MCF 10A (cell line): ENCODE measurements around the gene C8G. TPM values are rescaled to one million over a fixed set of nuclear protein-coding genes. Genes with fewer than 3 reads are reported as not detected.

ENCODE experiments used
- BruUV-seq: library from RNA; stranded (reverse); fragments of 400-500 nt; replicated peaks from 2 replicates; lab custom pipeline; 2021; lab: Mats Ljungman, UMichigan
- CTCF ChIA-PET: fragments of 300-600 bp; sonication (Branson Sonifier 250); formaldehyde crosslinking; extraction: SDS; loops from one replicate; lab custom pipeline; 2021; ENCODE audit warnings: antibody characterized with exemption, inconsistent platforms; lab: Yijun Ruan, JAX
- POLR2A ChIA-PET: fragments of 300-600, 350-650 bp; sonication (Branson Sonifier 250); formaldehyde crosslinking; extraction: SDS; loops from one replicate; lab custom pipeline; 2020; ENCODE audit warnings: antibody characterized with exemption, inconsistent platforms; lab: Yijun Ruan, JAX
- DNase-seq: peaks from one replicate; pipeline ENCODE4 v3.0.0-alpha.2; 2018; ENCODE audit not compliant: unreplicated experiment
- H3K27ac Mint-ChIP-seq: one replicate; pipeline ENCODE4 v1.8.0; 2022; ENCODE audit warnings: mild to moderate bottlenecking, low read depth, mixed read lengths; ENCODE audit not compliant: unreplicated experiment
- H3K27me3 Mint-ChIP-seq: one replicate; pipeline ENCODE4 v1.8.0; 2022; ENCODE audit warnings: mixed read lengths; ENCODE audit not compliant: insufficient read depth, unreplicated experiment
- H3K36me3 Mint-ChIP-seq: one replicate; pipeline ENCODE4 v1.8.0; 2022; ENCODE audit warnings: mild to moderate bottlenecking, moderate library complexity, mixed read lengths; ENCODE audit not compliant: insufficient read depth, unreplicated experiment
- H3K4me1 Mint-ChIP-seq: one replicate; pipeline ENCODE4 v1.8.0; 2022; ENCODE audit warnings: mixed read lengths; ENCODE audit not compliant: insufficient read depth, unreplicated experiment
- H3K4me3 Mint-ChIP-seq: one replicate; pipeline ENCODE4 v1.8.0; 2022; ENCODE audit warnings: mild to moderate bottlenecking, moderate library complexity, mixed read lengths; ENCODE audit not compliant: unreplicated experiment
- H3K9me3 Mint-ChIP-seq: one replicate; pipeline ENCODE4 v1.8.0; 2022; ENCODE audit warnings: mixed read lengths; ENCODE audit not compliant: unreplicated experiment
- intact Hi-C: fragments of 100-400 bp; cut with micrococcal nuclease; formaldehyde crosslinking; loops from 2 replicates; pipeline ENCODE4 v1.14.1; 2022
- total RNA-seq: library from RNA; stranded (reverse); gene quantifications from 2 replicates; pipeline ENCODE4 v1.2.3, GENCODE V29; 2022
- TF ChIP-seq, protein P1 (sequence below): fragments of 200-600 bp; IDR thresholded peaks from one replicate; pipeline ENCODE4 v1.8.0; 2022; ENCODE audit warnings: antibody characterized with exemption, mild to moderate bottlenecking; ENCODE audit not compliant: unreplicated experiment

Gene C8G
- total RNA-seq, 1 experiment from 2014 or later, result 1.0 TPM

DNA sequence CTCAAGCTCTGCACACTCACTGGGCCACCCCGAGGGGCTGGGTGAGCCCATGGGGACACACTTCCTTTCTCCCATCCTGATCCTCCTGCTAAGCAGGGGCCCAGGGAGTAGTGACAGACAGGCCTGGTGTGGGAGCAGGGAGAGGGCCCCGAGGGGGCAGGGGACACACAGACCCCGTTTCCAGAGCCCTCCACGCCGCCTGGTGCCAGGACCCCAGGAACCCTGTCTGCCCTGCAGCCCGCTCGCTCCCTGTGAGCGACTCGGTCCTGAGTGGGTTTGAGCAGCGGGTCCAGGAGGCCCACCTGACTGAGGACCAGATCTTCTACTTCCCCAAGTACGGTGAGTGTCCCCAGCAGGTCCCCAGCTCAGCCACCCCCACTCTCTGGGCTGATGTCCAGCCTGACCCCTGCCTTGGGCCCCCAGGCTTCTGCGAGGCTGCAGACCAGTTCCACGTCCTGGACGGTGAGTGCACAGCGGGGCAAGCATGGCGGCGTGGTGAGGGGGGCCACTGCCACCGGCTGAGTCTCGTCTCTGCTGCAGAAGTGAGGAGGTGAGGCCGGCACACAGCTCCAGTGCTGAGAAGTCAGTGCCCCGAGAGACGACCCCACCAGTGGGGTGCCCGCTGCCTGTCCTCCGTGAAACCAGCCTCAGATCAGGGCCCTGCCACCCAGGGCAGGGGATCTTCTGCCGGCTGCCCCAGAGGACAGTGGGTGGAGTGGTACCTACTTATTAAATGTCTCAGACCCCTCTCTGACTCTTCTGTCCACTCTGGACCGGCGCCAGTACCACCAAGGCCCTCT lies 1.4 kb downstream of the C8G start:
- Mint-ChIP-seq H3K36me3 (peaks cover 13% of the 10 kb centered on the region), H3K4me1 (no peaks in the 10 kb centered on the region), H3K27ac (no peak overlapping the region), H3K27me3 (no peaks in the 10 kb centered on the region), H3K9me3 (no peaks in the 10 kb centered on the region), H3K4me3 (no peak overlapping the region)
- no peak for DNase-seq
- TF ChIP-seq, protein P1, sequence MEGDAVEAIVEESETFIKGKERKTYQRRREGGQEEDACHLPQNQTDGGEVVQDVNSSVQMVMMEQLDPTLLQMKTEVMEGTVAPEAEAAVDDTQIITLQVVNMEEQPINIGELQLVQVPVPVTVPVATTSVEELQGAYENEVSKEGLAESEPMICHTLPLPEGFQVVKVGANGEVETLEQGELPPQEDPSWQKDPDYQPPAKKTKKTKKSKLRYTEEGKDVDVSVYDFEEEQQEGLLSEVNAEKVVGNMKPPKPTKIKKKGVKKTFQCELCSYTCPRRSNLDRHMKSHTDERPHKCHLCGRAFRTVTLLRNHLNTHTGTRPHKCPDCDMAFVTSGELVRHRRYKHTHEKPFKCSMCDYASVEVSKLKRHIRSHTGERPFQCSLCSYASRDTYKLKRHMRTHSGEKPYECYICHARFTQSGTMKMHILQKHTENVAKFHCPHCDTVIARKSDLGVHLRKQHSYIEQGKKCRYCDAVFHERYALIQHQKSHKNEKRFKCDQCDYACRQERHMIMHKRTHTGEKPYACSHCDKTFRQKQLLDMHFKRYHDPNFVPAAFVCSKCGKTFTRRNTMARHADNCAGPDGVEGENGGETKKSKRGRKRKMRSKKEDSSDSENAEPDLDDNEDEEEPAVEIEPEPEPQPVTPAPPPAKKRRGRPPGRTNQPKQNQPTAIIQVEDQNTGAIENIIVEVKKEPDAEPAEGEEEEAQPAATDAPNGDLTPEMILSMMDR, result no peak
- BruUV-seq, result no TSS peak
- intact Hi-C loops, result loop anchor here (10.0 kb wide), 1 partner anchor 102 kb away; the partner anchor contains the start of genes AJM1 and PHPT1
- ChIA-PET CTCF (interaction anchor here (0.5 to 2.2 kb wide), 7 partner anchors 50 to 381 kb away, joined by 3 to 27 read pairs (median 3); partner anchors contain the start of genes ABCA2 and CLIC3), POLR2A (no interaction called here)

DNA sequence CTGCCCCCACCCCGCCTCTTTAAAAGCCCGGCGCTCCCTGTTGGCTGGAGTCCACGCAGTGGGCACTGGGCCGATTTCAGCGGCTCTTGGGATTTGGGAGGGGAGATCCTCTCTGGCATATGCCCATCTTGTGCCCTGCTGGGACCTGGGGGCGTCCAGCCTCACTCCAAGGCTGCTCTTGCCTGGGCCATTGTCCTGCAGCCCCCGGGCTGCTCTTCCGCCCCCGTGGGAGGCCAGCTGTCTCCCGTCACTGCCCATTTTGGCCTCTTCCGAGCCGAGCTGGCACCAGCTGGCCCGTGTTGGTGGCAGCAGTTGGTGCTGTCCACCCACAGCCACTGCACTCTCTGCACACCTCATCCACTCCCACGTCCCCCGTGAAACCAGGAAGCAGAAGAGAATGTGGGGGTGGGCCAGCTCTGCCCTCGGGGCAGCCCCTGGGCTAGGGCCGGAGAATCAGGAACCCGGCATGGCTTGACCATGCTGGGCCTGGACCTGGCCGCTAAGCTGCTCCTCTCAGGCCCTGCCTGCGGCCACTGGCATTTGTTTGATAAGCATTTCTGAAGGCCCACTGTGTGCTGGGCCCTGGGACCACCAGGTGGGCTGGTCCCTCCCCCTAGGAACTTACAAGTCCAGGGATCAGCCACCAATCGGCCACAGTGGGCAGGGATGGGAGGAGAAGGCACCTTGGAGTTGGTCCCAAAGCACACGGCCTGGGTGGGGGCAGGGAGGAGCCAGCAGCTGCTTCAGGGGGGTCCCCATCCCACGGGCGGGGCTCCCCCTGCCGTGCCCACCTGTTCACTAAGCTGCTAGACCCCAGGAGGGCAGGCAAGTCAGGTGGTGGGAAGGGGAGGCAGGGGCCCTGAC lies 2.2 kb downstream of the C8G start:
- no peaks in the 10 kb centered on the region for H3K4me1 Mint-ChIP-seq
- TF ChIP-seq, protein P1, result no peak
- ChIA-PET CTCF (interaction anchor here (0.6 to 2.2 kb wide), 18 partner anchors 17 to 340 kb away, joined by 3 to 27 read pairs (median 3); partner anchors contain the start of gene ABCA2), POLR2A (interaction anchor here (1.4 to 1.5 kb wide), 4 partner anchors 13 to 88 kb away, joined by 3 to 9 read pairs (median 7); partner anchors contain the start of gene PAXX)
- H3K36me3 Mint-ChIP-seq, result peaks cover 5% of the 10 kb centered on the region
- no peaks in the 10 kb centered on the region for H3K27me3 Mint-ChIP-seq
- DNase-seq, result no peak
- no peaks in the 10 kb centered on the region for H3K9me3 Mint-ChIP-seq
- H3K4me3 Mint-ChIP-seq, result no peak overlapping the region
- no TSS peak for BruUV-seq
- intact Hi-C loops, result loop anchor here (10.0 kb wide), 1 partner anchor 102 kb away; the partner anchor contains the start of genes AJM1 and PHPT1
- no peak overlapping the region for H3K27ac Mint-ChIP-seq

DNA sequence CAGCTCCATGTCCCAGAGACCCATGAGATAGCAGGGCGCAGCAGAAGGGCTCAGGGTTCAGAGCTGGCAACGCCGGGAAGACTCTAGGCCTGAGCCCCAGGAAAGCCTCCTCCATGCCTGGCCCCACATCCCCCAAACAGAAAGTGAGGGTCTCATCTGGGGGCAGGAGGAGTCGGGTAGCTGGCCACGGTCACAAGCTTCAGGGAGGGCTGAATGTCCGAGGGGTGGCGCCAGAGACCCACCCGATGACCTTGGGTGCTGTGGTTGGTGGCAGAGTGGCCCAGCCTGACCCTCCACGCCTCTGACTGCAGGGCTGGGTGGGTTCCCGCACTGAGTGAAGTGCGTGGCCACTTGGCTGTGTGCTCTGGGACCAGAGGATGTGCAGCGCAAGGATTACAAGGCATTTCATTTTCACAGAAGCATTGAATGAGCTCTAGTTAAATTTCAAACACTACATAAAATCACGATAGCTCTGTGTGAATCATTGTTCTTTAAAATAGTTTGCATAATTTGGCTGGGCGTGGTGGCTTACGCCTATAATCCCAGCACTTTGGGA lies 3.0 kb downstream of the C8G start:
- TF ChIP-seq, protein P1, result peak; percentile 65
- peak overlapping the region; percentile 61 for H3K27ac Mint-ChIP-seq
- no peaks in the 10 kb centered on the region for H3K4me1 Mint-ChIP-seq
- peaks cover 5% of the 10 kb centered on the region for H3K36me3 Mint-ChIP-seq
- intact Hi-C loops, result loop anchor here (1.0 to 10.0 kb wide), 3 partner anchors 44 to 103 kb away; partner anchors contain the start of genes AJM1, PAXX and PHPT1
- peak overlapping the region; percentile 84 for H3K4me3 Mint-ChIP-seq
- ChIA-PET POLR2A (interaction anchor here (0.6 to 1.5 kb wide), 7 partner anchors 12 to 549 kb away, joined by 3 to 9 read pairs (median 3); partner anchors contain the start of genes EDF1 and PAXX), CTCF (interaction anchor here (0.6 to 2.2 kb wide), 21 partner anchors 17 to 802 kb away, joined by 3 to 27 read pairs (median 3); partner anchors contain the start of genes ABCA2 and PAXX)
- BruUV-seq, result no TSS peak
- H3K27me3 Mint-ChIP-seq, result no peaks in the 10 kb centered on the region
- DNase-seq, result peak; percentile 54
- no peaks in the 10 kb centered on the region for H3K9me3 Mint-ChIP-seq
